Measurements from ENCODE around the gene CRYGS. TPM values are rescaled to one million over a fixed set of nuclear protein-coding genes. Genes with fewer than 3 reads are reported as not detected.

The CRYGS gene
- total RNA-seq, 4 donors from 2014 or later: 0.42 to 2.3 (median 1.3) TPM

GRCh38 chr3:186496016-186496415, 48.2 kb downstream of the CRYGS start:
- no peak overlapping the region for H3K4me3 ChIP-seq (ENCODE audit: low read depth, poor library complexity, severe bottlenecking)
- 82 to 83% methylated on average over 3 of the region's 3 CpGs for WGBS, 2 donors
- TF ChIP-seq CTCF (IDR thresholded peaks at IDR 0.05): no peak
- no peak for TF ChIP-seq POLR2A (IDR thresholded peaks at IDR 0.05)
- DNase-seq (ENCODE audit: low spot score in 2 of 2): no peak
- intact Hi-C loops (cut with DNase I; ENCODE audit: low total_unique reads): no loop called here

- H3K4me3 ChIP-seq (ENCODE audit: low read depth, poor library complexity, severe bottlenecking): no peak overlapping the region
- TF ChIP-seq POLR2A (IDR thresholded peaks at IDR 0.05) (no peak), CTCF (IDR thresholded peaks at IDR 0.05) (no peak)
- intact Hi-C loops (cut with DNase I; ENCODE audit: low total_unique reads): no loop called here
- DNase-seq (ENCODE audit: low spot score in 2 of 2): no peak
- WGBS, 2 donors: 74 to 78% methylated on average over 21 of the region's 21 CpGs
These were observed 50.5 kb downstream of the CRYGS start for GRCh38 chr3:186493525-186494255.

- intact Hi-C loops (cut with DNase I; ENCODE audit: low total_unique reads): no loop called here
- 66 to 72% methylated on average over 4 of the region's 4 CpGs for WGBS, 2 donors
- TF ChIP-seq POLR2A (IDR thresholded peaks at IDR 0.05) (no peak), CTCF (IDR thresholded peaks at IDR 0.05) (no peak)
- no peak overlapping the region for H3K4me3 ChIP-seq (ENCODE audit: low read depth, poor library complexity, severe bottlenecking)
- no peak for DNase-seq (ENCODE audit: low spot score in 2 of 2)
These were observed 51.7 kb downstream of the CRYGS start for GRCh38 chr3:186492385-186492984.

GRCh38 chr3:186489507-186489906, 54.7 kb downstream of the CRYGS start:
- no peak for DNase-seq (ENCODE audit: low spot score in 2 of 2)
- intact Hi-C loops (cut with DNase I; ENCODE audit: low total_unique reads): no loop called here
- 85 to 89% methylated on average over 4 of the region's 4 CpGs for WGBS, 2 donors
- TF ChIP-seq CTCF (IDR thresholded peaks at IDR 0.05) (no peak), POLR2A (IDR thresholded peaks at IDR 0.05) (no peak)
- H3K4me3 ChIP-seq (ENCODE audit: low read depth, poor library complexity, severe bottlenecking): no peak overlapping the region

Other genes with a start within 250 kb of the CRYGS start
- 1 to 10 TPM; 1.1 to 9.5 (median 1.7) TPM for gene DGKG, start 182.1 kb downstream of the CRYGS start, total RNA-seq
- 10 to 100 TPM in 3 of 4 donors, 1 to 10 TPM in 1; 9.7 to 17.7 (median 14.6) TPM for gene TBCCD1, start 23.0 kb upstream of the CRYGS start, total RNA-seq
- gene DNAJB11, start 26.3 kb upstream of the CRYGS start, total RNA-seq: 10 to 100 TPM; 24.7 to 32.1 (median 26.4) TPM
- under 1 TPM in 1 of 4 donors, not detected in 3; 0.36 TPM for gene AHSG, start 68.7 kb upstream of the CRYGS start, total RNA-seq
- gene FETUB, start 96.0 kb upstream of the CRYGS start, total RNA-seq: 10 to 100 TPM in 2 of 4 donors, 1 to 10 TPM in 2; 4.0 to 13.5 (median 9.3) TPM
- under 1 TPM in 2 of 4 donors, not detected in 2; 0.10 to 0.34 TPM for gene HRG, start 121.6 kb upstream of the CRYGS start, total RNA-seq
- not detected for gene KNG1, start 173.0 kb upstream of the CRYGS start, total RNA-seq
- 100 to 1,000 TPM; 224 to 547 (median 310) TPM for gene EIF4A2, start 239.2 kb upstream of the CRYGS start, total RNA-seq